ENCODE data around the gene GBE1.

Gene GBE1

DNA sequence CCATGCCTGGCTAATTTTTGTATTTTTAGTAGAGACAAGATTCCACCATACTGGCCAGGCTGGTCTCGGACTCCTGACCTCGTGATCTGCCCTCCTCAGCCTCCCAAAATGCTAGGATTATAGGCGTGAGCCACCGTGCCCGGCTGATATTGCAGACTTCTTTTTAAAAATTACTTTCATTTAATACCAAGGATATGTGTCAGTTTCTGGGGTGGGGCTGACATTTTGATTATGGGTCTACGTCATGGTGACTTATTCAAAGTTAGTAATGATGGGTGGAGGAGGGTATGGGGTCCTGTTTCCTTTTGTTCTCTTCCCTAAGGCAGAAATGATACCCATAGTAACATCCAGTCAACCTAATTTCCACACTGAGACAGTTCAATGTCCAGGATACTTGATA is 34.7 kb downstream of the GBE1 start:
- Histone ChIP-seq H3K9ac (ENCODE audit: low read length) (no peak overlapping the region), H3K9me3 (ENCODE audit: control insufficient read depth, low read depth, low read length) (no peaks in the 10 kb centered on the region), H3K4me1 (ENCODE audit: control insufficient read depth, low read depth, low read length) (no peaks in the 10 kb centered on the region), H3K27ac (ENCODE audit: low read length) (no peak overlapping the region), H3K36me3 (ENCODE audit: control insufficient read depth, low read depth, low read length) (no peaks in the 10 kb centered on the region), H3K27me3 (ENCODE audit: control insufficient read depth, insufficient read depth, low read length) (no peaks in the 10 kb centered on the region), H3K4me3 (ENCODE audit: low read length) (no peak overlapping the region)

DNA sequence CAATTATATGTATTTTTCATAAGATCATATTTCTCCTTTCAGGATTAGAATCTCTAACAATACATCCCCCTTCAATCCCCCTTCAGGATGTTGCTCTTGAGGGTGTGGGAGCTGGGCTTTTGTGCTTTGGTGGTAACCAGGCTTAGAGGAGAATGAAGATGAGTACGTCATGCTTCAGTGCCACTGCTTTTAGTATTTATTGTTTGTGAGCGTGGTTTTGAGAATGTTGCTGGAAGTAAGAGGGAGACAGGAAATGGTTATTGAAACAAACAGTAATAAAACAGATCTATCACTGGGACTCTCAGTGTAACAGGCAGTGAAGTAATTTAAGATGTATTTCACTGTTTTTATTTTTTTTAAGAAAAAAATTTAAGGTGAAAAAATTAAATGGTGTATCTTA is 35.3 kb downstream of the GBE1 start:
- Histone ChIP-seq H3K9ac (ENCODE audit: low read length) (no peak overlapping the region), H3K27ac (ENCODE audit: low read length) (no peak overlapping the region), H3K4me3 (ENCODE audit: low read length) (no peak overlapping the region), H3K9me3 (ENCODE audit: control insufficient read depth, low read depth, low read length) (no peaks in the 10 kb centered on the region), H3K4me1 (ENCODE audit: control insufficient read depth, low read depth, low read length) (no peaks in the 10 kb centered on the region), H3K36me3 (ENCODE audit: control insufficient read depth, low read depth, low read length) (no peaks in the 10 kb centered on the region), H3K27me3 (ENCODE audit: control insufficient read depth, insufficient read depth, low read length) (no peaks in the 10 kb centered on the region)

DNA sequence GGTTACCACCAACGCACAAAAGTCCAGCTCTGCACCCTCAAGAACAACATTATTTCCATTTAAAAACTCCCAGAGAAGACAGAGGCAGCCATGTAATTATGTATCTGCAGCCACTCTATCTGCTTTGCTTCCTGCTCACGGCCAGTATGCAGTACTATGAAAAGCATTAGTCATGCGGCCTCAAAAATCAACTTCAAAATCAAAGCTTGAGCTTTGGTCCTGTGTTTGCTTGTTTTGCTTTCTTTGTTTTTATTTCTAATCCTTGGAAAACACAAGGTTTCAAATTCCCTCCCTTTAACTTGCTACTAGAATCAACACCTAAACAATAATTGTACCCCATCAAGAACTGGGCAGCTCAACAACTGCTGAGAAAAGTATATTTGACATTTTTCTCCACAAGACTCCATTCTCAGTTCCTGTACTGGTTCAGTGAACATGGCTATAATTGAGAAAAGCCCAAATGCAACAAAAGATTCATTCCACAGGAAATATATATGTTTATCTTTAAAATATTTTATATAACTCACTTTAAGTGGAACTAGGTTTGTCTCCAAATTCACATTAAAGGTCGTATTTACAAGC is 37.6 kb downstream of the GBE1 start:
- H3K9ac ChIP-seq (ENCODE audit: low read length): no peak overlapping the region
- no peak overlapping the region for H3K4me3 ChIP-seq (ENCODE audit: low read length)
- no peaks in the 10 kb centered on the region for H3K36me3 ChIP-seq (ENCODE audit: control insufficient read depth, low read depth, low read length)
- peak overlapping the region; percentile 22 for H3K27ac ChIP-seq (ENCODE audit: low read length)
- no peaks in the 10 kb centered on the region for H3K9me3 ChIP-seq (ENCODE audit: control insufficient read depth, low read depth, low read length)
- H3K4me1 ChIP-seq (ENCODE audit: control insufficient read depth, low read depth, low read length): no peaks in the 10 kb centered on the region
- no peaks in the 10 kb centered on the region for H3K27me3 ChIP-seq (ENCODE audit: control insufficient read depth, insufficient read depth, low read length)

DNA sequence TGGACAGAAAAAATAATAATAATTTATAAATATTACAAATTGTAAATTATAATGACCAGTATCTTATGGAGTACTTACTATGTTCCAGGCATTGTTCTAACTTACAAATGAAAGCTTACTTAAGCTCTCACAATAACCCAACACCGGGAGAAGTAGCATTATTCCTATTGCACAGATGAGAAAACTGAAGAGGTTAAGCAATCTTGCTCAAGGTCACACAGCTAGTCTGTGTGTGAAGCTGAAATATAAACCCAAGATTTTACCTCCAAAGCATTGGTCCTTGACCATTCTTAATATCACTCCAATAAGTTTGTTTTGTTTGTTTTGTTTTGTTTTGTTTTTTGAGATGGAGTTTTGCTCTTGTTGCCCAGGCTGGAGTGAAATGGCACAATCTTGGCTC is 43.1 kb downstream of the GBE1 start:
- Histone ChIP-seq H3K36me3 (ENCODE audit: control insufficient read depth, low read depth, low read length) (no peaks in the 10 kb centered on the region), H3K4me1 (ENCODE audit: control insufficient read depth, low read depth, low read length) (no peaks in the 10 kb centered on the region), H3K27me3 (ENCODE audit: control insufficient read depth, insufficient read depth, low read length) (no peaks in the 10 kb centered on the region), H3K9me3 (ENCODE audit: control insufficient read depth, low read depth, low read length) (no peaks in the 10 kb centered on the region), H3K9ac (ENCODE audit: low read length) (no peak overlapping the region), H3K4me3 (ENCODE audit: low read length) (no peak overlapping the region), H3K27ac (ENCODE audit: low read length) (no peak overlapping the region)

DNA sequence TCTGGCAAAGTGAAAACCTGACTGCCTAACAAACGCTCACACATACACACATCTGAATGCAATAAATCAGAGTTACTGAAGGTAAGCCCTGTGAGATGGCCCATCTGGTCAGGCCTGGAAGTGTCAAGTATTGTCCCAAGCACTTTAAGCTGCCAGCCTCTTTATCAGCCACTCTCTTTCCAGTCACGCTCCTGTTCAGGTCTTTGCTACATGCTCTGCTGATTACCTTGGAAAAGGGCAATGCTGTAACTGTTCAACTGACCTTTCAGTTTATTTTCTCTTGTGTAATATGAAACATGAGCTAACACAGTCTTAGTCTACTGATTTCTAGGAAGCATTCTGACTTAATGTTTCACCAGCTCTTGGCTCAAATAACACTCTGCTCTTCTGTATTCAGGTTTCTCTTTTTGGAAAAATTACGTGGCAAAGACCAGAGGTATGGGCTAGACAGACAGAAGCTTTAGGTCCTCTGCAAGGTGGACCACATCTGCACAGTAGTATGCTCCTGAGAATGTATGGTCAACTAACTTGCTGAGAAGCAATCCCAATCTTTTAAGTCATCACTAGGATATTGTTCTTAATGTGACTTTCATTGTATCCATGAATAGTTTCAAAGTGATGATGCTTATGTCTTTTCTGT is 44.5 kb downstream of the GBE1 start:
- H3K4me3 ChIP-seq (ENCODE audit: low read length): no peak overlapping the region
- no peaks in the 10 kb centered on the region for H3K27me3 ChIP-seq (ENCODE audit: control insufficient read depth, insufficient read depth, low read length)
- no peak overlapping the region for H3K9ac ChIP-seq (ENCODE audit: low read length)
- H3K27ac ChIP-seq (ENCODE audit: low read length): no peak overlapping the region
- no peaks in the 10 kb centered on the region for H3K36me3 ChIP-seq (ENCODE audit: control insufficient read depth, low read depth, low read length)
- H3K9me3 ChIP-seq (ENCODE audit: control insufficient read depth, low read depth, low read length): no peaks in the 10 kb centered on the region
- no peaks in the 10 kb centered on the region for H3K4me1 ChIP-seq (ENCODE audit: control insufficient read depth, low read depth, low read length)

DNA sequence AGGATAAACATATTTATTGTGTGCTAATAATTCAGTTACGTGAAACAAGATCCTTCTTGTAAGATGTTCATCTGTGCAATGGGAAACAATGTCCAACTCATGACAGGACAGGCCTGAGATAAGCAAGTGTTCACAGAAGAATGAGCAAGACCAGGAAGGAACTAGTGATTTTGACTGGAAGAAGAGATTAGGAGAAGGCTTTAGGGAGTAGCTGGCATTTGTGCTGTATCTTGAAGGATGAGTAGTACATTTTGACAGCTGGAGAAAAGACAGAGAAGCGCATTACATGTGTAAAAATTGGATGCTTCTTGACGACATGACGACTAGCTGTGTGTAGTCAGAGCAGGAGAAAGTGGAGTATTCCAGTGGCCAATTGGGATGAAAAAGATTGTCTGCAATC is 48.4 kb downstream of the GBE1 start:
- Histone ChIP-seq H3K4me1 (ENCODE audit: control insufficient read depth, low read depth, low read length) (no peaks in the 10 kb centered on the region), H3K9ac (ENCODE audit: low read length) (no peak overlapping the region), H3K27me3 (ENCODE audit: control insufficient read depth, insufficient read depth, low read length) (no peaks in the 10 kb centered on the region), H3K27ac (ENCODE audit: low read length) (no peak overlapping the region), H3K36me3 (ENCODE audit: control insufficient read depth, low read depth, low read length) (no peaks in the 10 kb centered on the region), H3K9me3 (ENCODE audit: control insufficient read depth, low read depth, low read length) (no peaks in the 10 kb centered on the region), H3K4me3 (ENCODE audit: low read length) (no peak overlapping the region)

DNA sequence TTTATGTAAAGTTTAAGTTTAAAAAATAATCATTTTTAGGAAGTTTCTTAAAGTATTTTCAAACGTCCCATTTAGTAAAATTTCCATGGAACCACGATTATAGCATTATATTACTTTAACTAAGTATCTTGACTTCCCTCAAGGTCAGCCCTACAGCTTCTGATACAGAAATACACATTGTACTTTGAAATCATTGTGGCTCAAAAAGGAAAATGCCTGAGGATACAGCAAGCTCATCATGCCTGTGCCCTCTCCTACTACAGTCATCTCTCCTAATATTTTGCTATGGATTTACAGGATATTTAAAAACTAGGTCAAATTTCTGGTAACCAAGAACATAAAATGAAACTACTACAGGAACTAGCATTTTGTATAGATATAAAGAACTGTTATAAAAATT is 51.8 kb downstream of the GBE1 start:
- Histone ChIP-seq H3K27me3 (ENCODE audit: control insufficient read depth, insufficient read depth, low read length) (no peaks in the 10 kb centered on the region), H3K4me1 (ENCODE audit: control insufficient read depth, low read depth, low read length) (no peaks in the 10 kb centered on the region), H3K9ac (ENCODE audit: low read length) (no peak overlapping the region), H3K9me3 (ENCODE audit: control insufficient read depth, low read depth, low read length) (no peaks in the 10 kb centered on the region), H3K27ac (ENCODE audit: low read length) (no peak overlapping the region), H3K36me3 (ENCODE audit: control insufficient read depth, low read depth, low read length) (no peaks in the 10 kb centered on the region), H3K4me3 (ENCODE audit: low read length) (no peak overlapping the region)

GRCh38 chr3:81707996-81708395 is 53.4 kb downstream of the GBE1 start:
- no peak overlapping the region for H3K27ac ChIP-seq (ENCODE audit: low read length)

DNA sequence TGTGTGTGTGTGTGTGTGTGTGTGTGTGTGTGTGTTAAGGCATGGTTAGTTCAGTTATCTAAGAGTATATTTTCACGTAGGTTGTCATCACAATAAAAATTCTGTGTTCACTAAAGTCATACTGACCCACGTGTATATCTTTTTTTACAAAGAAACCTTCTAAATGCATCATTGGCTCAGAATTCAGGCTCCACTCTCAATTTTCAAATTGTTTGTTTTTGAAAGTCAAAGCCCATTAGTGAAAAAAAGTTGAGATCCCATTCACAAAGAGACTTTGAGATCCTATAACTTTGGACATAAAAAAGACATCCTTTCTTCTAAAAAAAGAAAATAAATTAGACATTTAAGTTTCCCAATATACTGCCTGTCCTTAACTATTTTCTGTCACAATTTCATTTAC is 59.3 kb downstream of the GBE1 start:
- H3K27me3 ChIP-seq (ENCODE audit: control insufficient read depth, insufficient read depth, low read length): no peaks in the 10 kb centered on the region
- H3K9ac ChIP-seq (ENCODE audit: low read length): no peak overlapping the region
- no peaks in the 10 kb centered on the region for H3K36me3 ChIP-seq (ENCODE audit: control insufficient read depth, low read depth, low read length)
- H3K4me1 ChIP-seq (ENCODE audit: control insufficient read depth, low read depth, low read length): no peaks in the 10 kb centered on the region
- H3K9me3 ChIP-seq (ENCODE audit: control insufficient read depth, low read depth, low read length): no peaks in the 10 kb centered on the region
- H3K27ac ChIP-seq (ENCODE audit: low read length): no peak overlapping the region
- H3K4me3 ChIP-seq (ENCODE audit: low read length): no peak overlapping the region

More at GRCh38 chr3:81707996-81708395, 53.4 kb downstream of the GBE1 start:
- no peak overlapping the region for H3K4me3 ChIP-seq (ENCODE audit: low read length)
- no peaks in the 10 kb centered on the region for H3K36me3 ChIP-seq (ENCODE audit: control insufficient read depth, low read depth, low read length)
- H3K4me1 ChIP-seq (ENCODE audit: control insufficient read depth, low read depth, low read length): no peaks in the 10 kb centered on the region
- no peak overlapping the region for H3K9ac ChIP-seq (ENCODE audit: low read length)
- no peaks in the 10 kb centered on the region for H3K27me3 ChIP-seq (ENCODE audit: control insufficient read depth, insufficient read depth, low read length)
- H3K9me3 ChIP-seq (ENCODE audit: control insufficient read depth, low read depth, low read length): no peaks in the 10 kb centered on the region

GRCh38 chr3:81699536-81700320 is 61.7 kb downstream of the GBE1 start:
- Histone ChIP-seq H3K4me1 (ENCODE audit: control insufficient read depth, low read depth, low read length) (no peaks in the 10 kb centered on the region), H3K9me3 (ENCODE audit: control insufficient read depth, low read depth, low read length) (no peaks in the 10 kb centered on the region), H3K36me3 (ENCODE audit: control insufficient read depth, low read depth, low read length) (no peaks in the 10 kb centered on the region), H3K27ac (ENCODE audit: low read length) (no peak overlapping the region), H3K4me3 (ENCODE audit: low read length) (no peak overlapping the region), H3K9ac (ENCODE audit: low read length) (no peak overlapping the region), H3K27me3 (ENCODE audit: control insufficient read depth, insufficient read depth, low read length) (no peaks in the 10 kb centered on the region)

GRCh38 chr3:81696090-81696489 is 65.4 kb downstream of the GBE1 start:
- Histone ChIP-seq H3K27ac (ENCODE audit: low read length) (no peak overlapping the region), H3K36me3 (ENCODE audit: control insufficient read depth, low read depth, low read length) (no peaks in the 10 kb centered on the region), H3K27me3 (ENCODE audit: control insufficient read depth, insufficient read depth, low read length) (no peaks in the 10 kb centered on the region), H3K9ac (ENCODE audit: low read length) (no peak overlapping the region), H3K4me3 (ENCODE audit: low read length) (no peak overlapping the region), H3K4me1 (ENCODE audit: control insufficient read depth, low read depth, low read length) (no peaks in the 10 kb centered on the region), H3K9me3 (ENCODE audit: control insufficient read depth, low read depth, low read length) (no peaks in the 10 kb centered on the region)

GRCh38 chr3:81695302-81695701 is 66.1 kb downstream of the GBE1 start:
- H3K27ac ChIP-seq (ENCODE audit: low read length): no peak overlapping the region
- H3K27me3 ChIP-seq (ENCODE audit: control insufficient read depth, insufficient read depth, low read length): no peaks in the 10 kb centered on the region
- no peak overlapping the region for H3K9ac ChIP-seq (ENCODE audit: low read length)
- H3K9me3 ChIP-seq (ENCODE audit: control insufficient read depth, low read depth, low read length): no peaks in the 10 kb centered on the region
- H3K4me1 ChIP-seq (ENCODE audit: control insufficient read depth, low read depth, low read length): no peaks in the 10 kb centered on the region
- no peak overlapping the region for H3K4me3 ChIP-seq (ENCODE audit: low read length)
- H3K36me3 ChIP-seq (ENCODE audit: control insufficient read depth, low read depth, low read length): no peaks in the 10 kb centered on the region

Measured in iPS-18a (cell line).